Stimulated activated CD8-positive, alpha-beta memory T cell treated with anti-CD3 and anti-CD28 coated beads, Interleukin-15, amount 100 ng/mL, for 4 hours (primary cell): Measurements from ENCODE around the gene C3orf80.
"Not testable (repeated sequence)": the region's sequence is repeated elsewhere in the genome, so short reads cannot be mapped to it uniquely, and the experiment has no call there.

Experiments
- DNase-seq, 2 donors: peaks; one replicate each; pipeline ENCODE4 v3.0.0-alpha.2; 2020; ENCODE audit warnings: low read depth in 2 of 2

Gene C3orf80

DNA sequence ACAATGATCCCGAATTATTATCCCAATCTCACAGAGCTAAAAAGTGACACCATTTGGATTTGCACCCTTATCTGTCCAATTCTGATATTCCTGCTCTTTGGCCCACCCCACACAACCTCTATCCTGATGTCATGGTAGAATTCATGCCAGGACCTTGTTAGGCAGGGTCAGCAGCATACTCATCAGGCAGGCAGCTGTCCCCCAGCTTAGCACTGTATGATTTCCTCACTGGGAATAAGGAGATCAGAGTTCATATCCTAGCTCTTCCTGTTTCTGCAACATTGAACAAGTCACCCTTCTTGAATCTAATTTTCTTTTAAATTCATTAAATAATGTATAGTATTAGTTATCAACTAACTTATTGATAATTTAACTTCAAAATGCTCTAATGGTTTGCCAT is 12.0 kb upstream of the C3orf80 start:
- DNase-seq = no peak

DNA sequence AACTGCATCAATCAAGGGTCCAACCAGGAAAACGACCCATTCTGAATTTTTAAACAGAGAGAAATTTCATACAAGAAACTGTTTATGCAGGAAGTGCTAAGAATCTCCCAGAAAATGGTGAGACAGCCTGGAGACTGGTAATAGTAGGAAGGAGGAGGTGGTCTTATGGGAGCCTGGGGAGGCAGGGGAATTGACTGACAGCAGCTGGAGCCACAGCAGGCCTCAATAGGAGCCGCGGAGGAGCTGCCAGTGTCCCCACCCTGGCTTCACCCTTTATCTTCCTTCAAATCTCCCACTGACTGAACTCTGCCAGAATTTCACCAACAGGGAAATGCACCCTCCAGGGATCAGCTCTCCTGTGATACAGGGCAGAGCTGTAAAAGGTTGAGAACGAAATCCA is 7.5 kb upstream of the C3orf80 start:
- DNase-seq = no peak

DNA sequence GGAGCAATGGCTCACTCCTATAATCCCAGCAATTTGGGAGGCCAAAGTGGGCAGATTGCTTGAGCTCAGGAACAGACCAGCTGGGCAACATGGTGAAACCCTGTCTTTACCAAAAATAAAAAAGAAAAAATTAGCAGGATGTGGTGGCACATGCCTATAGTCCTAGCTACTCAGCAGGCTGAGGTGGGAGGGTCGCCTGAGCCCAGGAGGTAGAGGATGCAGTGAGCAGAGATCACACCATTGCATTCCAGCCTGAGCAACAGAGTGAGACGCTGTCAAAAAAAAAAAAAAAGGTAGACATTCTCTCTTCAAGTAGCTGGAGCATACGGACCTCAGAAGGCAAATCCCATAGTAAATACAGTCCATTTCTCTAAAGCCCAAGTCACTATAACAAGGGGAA is 7.1 kb upstream of the C3orf80 start:
- no peak for DNase-seq

DNA sequence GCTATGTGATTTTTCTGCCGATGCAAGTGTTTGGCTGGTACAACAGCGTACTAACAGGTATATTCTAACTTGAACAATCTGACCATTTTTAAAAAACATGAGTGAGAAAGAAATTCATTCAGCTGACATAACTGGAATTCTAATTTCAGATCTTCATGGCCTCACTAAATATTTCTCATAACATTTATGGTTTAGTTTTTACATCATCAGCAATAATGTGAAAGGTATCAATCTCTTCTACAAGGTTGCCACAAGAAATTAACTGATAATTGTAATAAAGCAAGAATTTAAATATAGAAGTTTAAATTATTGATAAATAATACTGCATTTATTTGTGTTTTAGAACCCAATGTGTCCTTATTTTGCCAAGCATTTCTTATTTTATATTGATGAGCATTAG is 5.2 kb upstream of the C3orf80 start:
- DNase-seq = no peak

DNA sequence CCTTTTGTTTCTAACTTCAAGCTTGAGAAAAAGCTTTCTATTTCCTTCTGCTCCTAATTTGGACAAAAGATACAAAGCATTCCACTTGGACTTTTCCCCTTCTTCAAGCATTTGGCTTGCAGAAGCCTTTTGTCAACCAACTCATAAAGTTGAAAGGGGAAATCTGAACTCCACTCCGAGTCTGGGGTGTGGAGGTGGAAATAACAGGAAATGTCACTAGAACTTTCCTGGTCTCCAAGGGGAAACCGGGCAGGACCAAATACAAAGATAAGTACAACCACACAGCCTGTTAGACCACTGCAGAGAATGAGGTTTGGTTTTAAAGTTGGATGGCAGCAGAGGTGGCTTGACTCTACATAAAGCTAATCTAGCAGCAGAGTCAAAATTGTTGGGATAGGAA is 4.2 kb upstream of the C3orf80 start:
- DNase-seq = no peak

DNA sequence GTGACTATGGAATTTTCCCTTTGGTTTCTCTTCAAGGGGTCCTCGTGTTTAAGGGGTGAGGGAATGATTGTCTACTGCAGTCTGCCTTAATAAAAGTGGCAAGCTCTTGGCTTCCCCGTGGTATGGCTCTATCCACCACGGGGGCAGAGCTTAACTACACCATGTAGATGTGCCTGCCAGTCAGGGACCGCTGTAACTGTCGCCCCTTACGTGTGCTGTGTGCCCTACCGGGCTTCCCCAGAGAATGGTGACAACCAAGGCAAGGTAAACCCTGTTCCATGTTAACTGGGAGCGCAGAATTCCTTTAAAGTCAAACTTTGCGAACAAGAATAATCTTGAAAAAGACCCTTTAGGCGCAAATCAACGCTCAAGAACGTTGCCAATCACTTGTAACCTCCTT is 966 bp upstream of the C3orf80 start:
- no peak for DNase-seq

DNA sequence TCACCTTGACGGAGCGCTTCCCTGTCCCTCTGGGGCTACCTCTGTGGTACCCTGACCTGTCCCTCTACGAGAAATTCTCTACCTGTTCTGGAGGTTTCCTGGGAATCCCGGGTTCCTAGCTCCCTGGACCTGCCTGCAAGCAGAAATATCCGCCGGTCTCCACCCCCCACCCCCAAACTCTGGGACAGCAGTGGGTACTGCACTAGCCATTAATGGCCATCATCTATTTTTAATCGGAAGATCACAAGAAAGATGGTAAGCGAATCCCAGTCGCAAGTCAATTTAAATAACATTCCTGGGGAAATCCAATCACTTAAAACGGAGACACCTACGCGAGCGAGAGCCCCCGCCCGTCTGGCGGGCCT is 429 bp upstream of the C3orf80 start:
- no peak for DNase-seq

DNA sequence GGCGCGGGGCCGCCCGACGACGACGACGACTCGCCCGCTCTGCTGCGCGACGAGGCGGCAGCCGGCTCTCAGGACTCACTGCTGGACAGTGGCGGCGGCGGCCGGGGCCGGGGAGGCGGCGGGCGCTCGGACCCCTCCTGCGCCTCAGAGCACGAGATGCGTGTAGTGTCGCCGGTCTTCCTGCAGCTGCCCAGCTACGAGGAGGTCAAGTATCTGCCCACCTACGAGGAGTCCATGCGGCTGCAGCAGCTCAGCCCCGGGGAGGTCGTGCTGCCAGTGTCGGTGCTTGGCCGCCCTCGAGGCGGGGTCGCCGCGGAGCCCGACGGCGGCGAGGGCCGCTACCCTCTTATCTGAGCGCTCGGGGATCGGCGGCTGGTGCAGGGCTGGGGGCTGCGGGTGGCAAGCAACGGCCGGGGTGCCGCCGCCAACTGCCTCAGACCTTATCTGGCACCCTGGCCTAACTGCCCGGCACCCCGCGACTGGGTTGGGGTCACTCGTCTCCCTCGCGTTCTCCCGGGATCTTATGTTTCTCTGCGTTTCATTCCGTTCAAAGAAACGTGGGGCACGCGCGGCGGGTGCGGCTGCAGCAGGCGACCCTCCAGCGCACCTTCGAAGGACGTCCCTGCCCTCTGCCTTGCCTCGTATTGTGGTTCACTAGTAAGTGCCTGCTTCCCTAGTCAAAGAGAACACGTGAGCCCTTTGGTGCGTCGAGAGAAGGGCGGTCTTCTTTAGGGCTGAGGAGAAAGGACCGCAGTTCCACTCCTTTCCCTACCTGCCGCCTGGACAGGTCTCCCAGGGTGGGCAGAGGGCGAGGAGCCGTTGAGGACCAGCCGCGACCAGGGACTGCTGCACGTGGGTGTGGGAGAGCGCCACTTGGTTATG is 1.0 kb downstream of the C3orf80 start:
- no peak for DNase-seq

DNA sequence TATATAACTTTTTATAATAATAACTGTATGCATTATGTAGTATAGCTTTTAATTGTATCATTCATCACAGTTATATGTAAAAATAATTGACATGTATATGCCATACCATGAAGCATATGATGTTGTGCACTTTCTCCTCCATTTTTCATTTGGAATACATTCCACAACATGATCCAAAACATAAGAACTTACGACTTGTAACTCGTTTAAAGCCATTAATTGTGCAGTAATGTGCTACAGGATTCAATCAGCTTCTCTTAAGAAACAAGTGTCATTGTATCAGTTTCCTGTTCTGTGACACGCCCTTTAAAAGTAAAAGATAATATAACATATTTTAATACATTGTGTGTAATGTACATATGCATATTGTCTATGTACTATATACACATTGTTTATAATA is 2.2 kb downstream of the C3orf80 start:
- no peak for DNase-seq

DNA sequence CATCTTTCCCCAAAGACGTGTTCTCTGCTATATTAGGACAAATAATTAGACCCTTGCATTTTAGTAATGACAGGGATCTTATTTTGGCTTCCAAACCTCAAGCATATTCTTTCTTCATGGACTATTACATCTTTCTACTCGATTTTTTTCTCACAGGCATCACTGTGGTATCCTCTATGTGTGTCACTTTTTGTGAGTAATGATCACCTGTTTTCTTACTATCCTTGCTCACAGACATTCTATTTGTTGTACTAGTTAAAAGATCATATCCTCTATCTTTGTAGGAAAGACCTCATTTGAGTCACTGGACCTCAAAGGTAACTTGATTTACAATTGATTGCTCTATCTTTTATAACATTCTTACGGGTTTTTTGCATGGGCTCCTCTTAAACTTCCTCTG is 6.8 kb downstream of the C3orf80 start:
- no peak for DNase-seq

DNA sequence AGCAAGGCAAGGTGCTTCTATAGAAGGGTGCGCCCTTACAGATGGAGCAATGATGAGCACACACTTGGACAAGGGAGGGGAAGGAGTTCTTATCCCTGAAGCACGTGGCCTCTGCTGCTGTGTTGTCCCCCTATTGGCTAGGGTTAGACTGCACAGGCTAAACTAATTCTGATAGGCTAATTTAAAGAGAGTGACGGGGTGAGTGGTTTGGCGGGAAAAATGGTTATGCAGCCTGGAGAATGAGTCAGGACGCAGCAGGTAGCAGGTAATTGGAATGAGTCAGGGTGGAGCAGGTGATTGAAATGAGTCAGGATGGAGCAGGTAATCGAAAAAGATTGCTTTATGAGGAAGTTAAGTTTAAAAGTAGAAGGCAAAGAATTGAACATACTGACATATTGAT is 15.5 kb downstream of the C3orf80 start:
- not testable (repeated sequence) for DNase-seq

DNA sequence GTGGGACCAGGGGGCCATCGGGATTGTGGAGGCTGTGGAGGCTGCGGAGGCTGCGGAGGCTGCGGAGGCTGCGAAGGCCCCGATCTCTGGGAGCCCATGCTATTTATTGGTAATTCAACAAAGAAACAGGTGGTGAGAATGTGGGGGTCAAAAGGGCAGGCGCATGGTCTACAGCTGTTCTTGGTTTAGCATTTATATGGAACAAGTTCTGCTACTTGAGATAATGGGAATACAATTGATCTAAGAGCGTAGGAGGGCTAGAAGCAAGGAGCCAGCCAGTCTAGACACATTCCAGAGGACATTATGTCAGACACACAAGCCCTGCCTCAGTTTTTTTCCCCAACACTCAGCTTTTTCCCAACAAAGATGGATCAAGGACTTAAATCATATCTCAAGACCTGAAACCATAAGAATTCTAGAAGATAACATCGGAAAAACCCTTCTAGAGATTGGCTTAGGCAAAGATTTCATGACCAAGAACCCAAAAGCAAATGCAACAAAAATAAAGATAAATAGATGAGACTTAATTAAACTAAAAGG is 20.1 kb downstream of the C3orf80 start:
- no peak for DNase-seq

DNA sequence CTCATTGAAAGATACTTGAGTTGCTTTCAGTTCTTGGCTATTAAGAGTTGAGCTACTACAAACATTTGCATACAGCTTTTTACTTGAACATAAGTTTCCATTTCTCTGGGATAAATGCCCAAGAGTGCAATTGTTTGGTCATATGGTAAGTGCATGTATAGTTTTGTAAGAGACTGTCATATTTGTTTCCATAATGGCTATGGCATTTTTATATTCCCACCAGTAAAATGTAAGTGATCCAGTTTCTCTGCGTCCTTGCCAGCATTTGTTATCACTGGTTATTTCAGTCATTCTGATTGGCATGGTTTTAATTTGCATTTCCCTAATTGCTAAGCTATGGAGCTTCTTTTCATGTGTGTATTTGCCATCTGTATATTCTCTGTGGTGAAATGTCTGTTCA is 22.5 kb downstream of the C3orf80 start:
- no peak for DNase-seq

DNA sequence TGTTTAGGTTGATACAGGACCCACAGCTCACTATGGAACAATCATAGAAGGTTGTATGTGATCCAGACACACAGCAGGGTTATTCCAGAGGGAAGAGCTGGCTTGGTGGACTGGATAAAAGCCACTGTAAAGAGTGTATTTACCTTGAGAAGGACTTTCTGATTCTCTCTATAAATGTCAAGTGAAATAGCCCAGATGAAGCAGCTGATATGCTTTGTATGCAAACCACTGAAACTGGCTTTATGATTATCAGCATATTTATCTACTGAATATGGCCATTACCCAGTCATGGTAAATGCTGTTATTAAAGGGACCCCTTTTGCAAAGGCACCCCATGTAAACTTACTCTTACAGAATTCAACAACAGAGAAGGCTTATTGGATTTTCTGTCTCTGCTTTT is 28.1 kb downstream of the C3orf80 start:
- DNase-seq = no peak

DNA sequence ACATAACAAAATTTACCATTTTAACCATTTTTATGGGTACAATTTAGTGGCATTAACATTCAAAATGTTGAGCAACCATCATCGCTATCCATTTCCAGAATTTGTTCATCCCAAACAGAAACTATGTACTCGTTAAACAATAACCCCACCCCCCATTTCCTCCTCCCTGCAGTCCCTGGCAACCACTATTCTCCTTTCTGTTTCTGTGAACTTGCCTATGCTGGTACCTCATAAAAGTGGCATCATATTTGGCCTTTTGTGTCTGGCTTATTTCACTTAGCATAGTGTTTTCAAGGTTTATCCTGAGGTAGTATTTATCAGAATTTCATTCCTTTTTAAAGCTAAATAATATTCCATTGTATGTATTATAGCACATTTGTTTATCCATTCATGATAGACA is 32.4 kb downstream of the C3orf80 start:
- DNase-seq = no peak

DNA sequence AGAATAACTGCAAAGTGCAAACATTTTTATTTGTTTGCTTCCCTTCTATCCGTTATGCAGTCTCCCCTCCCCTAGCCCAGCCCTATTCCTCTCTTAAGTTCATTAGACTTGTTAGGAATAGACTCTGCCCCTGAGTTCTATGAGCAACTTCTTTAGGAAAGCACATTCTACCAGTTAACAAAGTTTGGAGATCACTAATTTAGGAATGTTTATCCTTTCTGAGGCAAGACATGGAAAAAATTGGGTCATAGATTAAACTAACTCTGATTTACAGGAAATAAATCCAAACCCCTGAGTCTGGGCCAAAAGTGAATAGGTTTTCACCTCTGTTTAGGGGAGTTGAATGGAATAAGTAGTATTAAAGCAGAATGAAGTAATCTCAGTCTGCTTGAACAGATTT is 34.4 kb downstream of the C3orf80 start:
- no peak for DNase-seq

DNA sequence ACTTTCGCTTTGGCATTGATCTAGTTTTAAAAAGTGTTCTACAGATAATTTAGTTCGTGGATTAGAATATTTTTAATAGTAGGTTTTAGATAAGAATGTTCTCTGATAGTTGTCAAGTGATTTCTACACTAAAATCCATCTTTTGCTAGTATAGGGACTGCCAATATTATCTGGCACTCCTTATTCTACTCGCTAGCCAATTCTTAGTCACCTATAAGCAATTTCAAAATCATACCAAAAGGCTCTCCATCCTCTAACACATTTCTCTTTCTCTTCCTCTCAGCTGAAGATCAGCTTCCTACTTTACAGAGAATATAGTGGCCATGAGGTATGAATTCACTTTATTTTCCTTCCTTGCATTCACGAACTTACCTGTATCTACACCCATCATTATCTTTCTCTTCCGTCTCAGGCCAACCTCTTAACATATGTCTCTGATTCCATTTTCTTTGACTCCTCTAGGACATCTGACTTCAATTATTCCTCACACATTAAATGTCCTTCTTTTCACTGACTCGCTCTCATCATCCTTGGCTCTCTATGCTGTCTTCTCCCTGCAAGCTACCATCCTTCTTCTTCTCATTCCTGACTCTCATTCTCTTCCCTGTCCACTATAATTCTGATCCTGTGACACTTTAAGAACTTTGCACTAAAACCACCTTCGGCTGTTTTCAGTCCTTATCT is 35.5 kb downstream of the C3orf80 start:
- no peak for DNase-seq

DNA sequence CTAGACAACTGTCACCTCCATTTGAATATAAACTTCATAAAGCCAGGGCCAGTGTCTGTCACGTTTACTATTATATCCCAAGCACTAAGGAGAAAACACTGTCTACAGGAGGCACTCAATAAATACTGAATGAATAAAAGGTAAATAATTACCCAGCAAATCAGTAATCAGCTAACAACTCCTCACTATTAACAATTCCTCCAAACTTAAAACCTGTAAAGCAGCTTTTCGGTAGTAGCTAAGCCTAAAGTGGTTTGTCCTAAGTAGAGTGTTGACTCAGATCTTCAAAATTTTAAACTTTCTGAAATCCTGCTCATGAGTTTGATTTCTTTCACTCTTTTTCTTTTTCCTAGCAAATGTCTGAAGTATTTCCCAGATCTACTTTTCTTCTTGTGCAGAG is 39.9 kb downstream of the C3orf80 start:
- DNase-seq = no peak
